G401 (cell line): Measurements from ENCODE around the gene MOK. TPM values are rescaled to one million over a fixed set of nuclear protein-coding genes. Genes with fewer than 3 reads are reported as not detected.
A peak's percentile ranks its signal among the peaks of the same experiment; 100 is the strongest.
"Not testable (repeated sequence)": the region's sequence is repeated elsewhere in the genome, so short reads cannot be mapped to it uniquely, and the experiment has no call there.

Experiments
- DNase-seq: peaks from one replicate; pipeline ENCODE4 v3.0.0-alpha.2; 2015; ENCODE audit warnings: low spot score
- in situ Hi-C: cut with HindIII; loops from 2 replicates; pipeline ENCODE4 v1.10.0; 2016; ENCODE audit warnings: low sequenced_read_pairs, mixed read lengths
- total RNA-seq: library from RNA; depleted of rRNA; stranded (reverse); fragments of >200 nt; shearing (Covaris generic); gene quantifications from 2 replicates; pipeline ENCODE4 v1.2.3, GENCODE V29; 2014

MOK gene
- total RNA-seq, 1 experiment from 2014 or later: 11.3 TPM

GRCh38 chr14:102325791-102326345 lies 20.9 kb upstream of the MOK start:
- no peak for DNase-seq
- in situ Hi-C loops: no loop called here

- peak; percentile 82 for DNase-seq
- in situ Hi-C loops: loop anchor here (25.0 kb wide), 1 partner anchor 236 kb away; the partner anchor contains the start of gene HSP90AA1
Observed at GRCh38 chr14:102323102-102323501, 18.1 kb upstream of the MOK start.

- in situ Hi-C loops: loop anchor here (25.0 kb wide), 1 partner anchor 234 kb away; the partner anchor contains the start of gene HSP90AA1
- no peak for DNase-seq
Observed at GRCh38 chr14:102321456-102322422, 16.8 kb upstream of the MOK start.

- no peak for DNase-seq
- in situ Hi-C loops: loop anchor here (25.0 kb wide), 1 partner anchor 234 kb away; the partner anchor contains the start of gene HSP90AA1
Observed at GRCh38 chr14:102320671-102321455, 15.9 kb upstream of the MOK start.

GRCh38 chr14:102320033-102320660 lies 15.2 kb upstream of the MOK start:
- in situ Hi-C loops: loop anchor here (25.0 kb wide), 1 partner anchor 233 kb away; the partner anchor contains the start of gene HSP90AA1
- DNase-seq: peak; percentile 43

GRCh38 chr14:102319351-102320032 lies 14.5 kb upstream of the MOK start, which contains the start of gene ZNF839:
TSS of gene ZNF839 (plus strand) at chr14:102319746. CDS start at chr14:102319766, 20 bp downstream.
- in situ Hi-C loops: loop anchor here (25.0 kb wide), 1 partner anchor 232 kb away; the partner anchor contains the start of gene HSP90AA1
- DNase-seq: peak; percentile 88

GRCh38 chr14:102318781-102319276 lies 13.9 kb upstream of the MOK start:
- DNase-seq: peak; percentile 8
- in situ Hi-C loops: loop anchor here (25.0 kb wide), 1 partner anchor 232 kb away; the partner anchor contains the start of gene HSP90AA1

GRCh38 chr14:102317564-102318248 lies 12.7 kb upstream of the MOK start:
- in situ Hi-C loops: loop anchor here (25.0 kb wide), 1 partner anchor 230 kb away; the partner anchor contains the start of gene HSP90AA1
- DNase-seq: peak; percentile 78

- in situ Hi-C loops: loop anchor here (25.0 kb wide), 1 partner anchor 230 kb away; the partner anchor contains the start of gene HSP90AA1
Observed at GRCh38 chr14:102316743-102317563, 12.0 kb upstream of the MOK start.

GRCh38 chr14:102316338-102316742 lies 11.4 kb upstream of the MOK start:
- no peak for DNase-seq
- in situ Hi-C loops: loop anchor here (25.0 kb wide), 1 partner anchor 229 kb away; the partner anchor contains the start of gene HSP90AA1

More at GRCh38 chr14:102316743-102317563, 12.0 kb upstream of the MOK start:
- peak; percentile 93 for DNase-seq

- in situ Hi-C loops: loop anchor here (25.0 kb wide), 1 partner anchor 228 kb away; the partner anchor contains the start of gene HSP90AA1
- peak; percentile 22 for DNase-seq
Observed at GRCh38 chr14:102315121-102315520, 10.2 kb upstream of the MOK start.

GRCh38 chr14:102314242-102315011 lies 9.5 kb upstream of the MOK start:
- peak; percentile 84 for DNase-seq
- in situ Hi-C loops: loop anchor here (25.0 kb wide), 1 partner anchor 227 kb away; the partner anchor contains the start of gene HSP90AA1

GRCh38 chr14:102303664-102304063 lies 1.3 kb downstream of the MOK start:
- in situ Hi-C loops: loop anchor here (25.0 kb wide), 1 partner anchor 216 kb away; the partner anchor contains the start of gene HSP90AA1
- DNase-seq: no peak

- in situ Hi-C loops, DNase-seq: not testable (repeated sequence)
Observed at GRCh38 chr14:102298303-102299070, 6.5 kb downstream of the MOK start.
